HG02981 (cell line): Measurements from ENCODE around the gene DDX39B.
"Not testable (repeated sequence)": the region's sequence is repeated elsewhere in the genome, so short reads cannot be mapped to it uniquely, and the experiment has no call there.

ENCODE experiments used
- ATAC-seq: cut with Tn5 transposase; IDR thresholded peaks from one replicate; pipeline ENCODE4 v1.9.1; 2021; ENCODE audit warnings: mild to moderate bottlenecking, moderate library complexity; ENCODE audit not compliant: unreplicated experiment

The DDX39B gene

DNA sequence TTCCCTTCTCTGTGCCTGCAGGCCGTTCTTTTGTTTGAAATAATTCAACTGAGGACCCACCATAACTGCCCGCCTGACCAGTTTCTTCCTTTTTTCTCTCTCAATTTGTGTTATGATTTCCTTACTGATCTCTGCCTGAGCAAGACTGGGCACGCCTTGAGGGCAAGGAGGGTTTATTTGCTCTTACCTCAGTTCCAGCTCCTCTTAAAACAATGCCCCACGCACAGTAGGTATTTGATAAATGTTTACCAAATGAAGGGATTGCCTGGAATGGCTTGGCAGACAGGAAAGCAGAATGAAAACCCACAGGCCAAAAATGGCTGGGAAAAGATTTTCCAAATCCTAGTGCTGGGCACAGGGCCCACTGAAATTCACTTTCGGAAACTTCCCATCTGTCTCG is 54.1 kb downstream of the DDX39B start:
- not testable (repeated sequence) for ATAC-seq

DNA sequence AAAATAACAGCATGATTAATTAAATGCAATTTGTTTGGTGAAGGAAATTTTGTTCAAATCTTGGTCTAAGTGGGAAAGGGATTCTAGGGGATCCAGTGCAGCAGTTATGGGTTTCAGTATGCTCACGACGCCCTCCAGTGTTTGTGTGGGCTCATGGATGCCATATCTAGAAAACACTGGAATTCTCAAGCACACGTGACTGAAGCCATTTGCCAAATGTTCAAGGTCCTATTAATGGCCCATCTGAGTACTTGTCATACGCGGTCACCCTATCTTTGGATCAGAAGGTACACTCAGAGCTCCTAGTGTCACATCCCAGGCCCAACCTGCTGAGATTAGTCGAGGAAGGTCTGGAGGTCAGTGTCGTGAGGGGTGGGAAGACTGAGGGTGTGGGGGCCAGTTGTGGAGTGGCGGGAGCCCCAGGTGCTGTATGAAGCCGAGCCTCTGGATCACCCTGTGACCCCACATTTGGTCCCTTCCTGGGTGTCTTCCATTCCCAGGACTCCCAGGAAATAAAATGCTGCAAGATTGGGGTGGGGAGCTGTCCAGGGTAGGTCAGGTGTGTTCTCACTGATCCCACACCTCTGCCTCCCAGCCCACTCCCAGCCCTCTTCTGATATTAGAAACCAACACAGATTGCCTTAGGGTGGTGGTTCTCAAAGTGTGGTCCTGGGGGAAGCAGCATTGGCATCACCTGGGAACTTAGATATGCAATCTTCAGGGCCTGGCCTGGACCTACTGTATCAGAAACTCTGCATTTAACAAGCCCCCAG is 55.6 kb downstream of the DDX39B start:
- not testable (repeated sequence) for ATAC-seq

DNA sequence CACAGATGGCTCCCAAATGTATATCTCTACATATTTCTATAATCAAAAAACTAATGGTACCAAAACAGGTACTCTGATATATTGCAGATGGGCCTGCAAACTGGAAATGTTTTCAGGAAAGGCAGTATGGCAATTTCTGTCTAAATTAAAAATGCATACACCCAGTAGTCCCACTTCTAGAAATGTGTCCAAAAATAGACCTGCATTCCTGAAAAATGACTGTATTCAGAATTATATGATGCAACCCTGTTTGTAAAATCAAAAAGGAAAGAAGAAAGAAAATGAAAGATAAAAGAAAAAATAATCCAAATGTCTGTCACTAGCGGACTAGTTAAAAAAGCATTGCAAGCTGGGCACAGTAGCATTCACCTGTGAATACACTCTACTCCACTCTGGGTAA is 56.7 kb downstream of the DDX39B start:
- ATAC-seq, result no peak

DNA sequence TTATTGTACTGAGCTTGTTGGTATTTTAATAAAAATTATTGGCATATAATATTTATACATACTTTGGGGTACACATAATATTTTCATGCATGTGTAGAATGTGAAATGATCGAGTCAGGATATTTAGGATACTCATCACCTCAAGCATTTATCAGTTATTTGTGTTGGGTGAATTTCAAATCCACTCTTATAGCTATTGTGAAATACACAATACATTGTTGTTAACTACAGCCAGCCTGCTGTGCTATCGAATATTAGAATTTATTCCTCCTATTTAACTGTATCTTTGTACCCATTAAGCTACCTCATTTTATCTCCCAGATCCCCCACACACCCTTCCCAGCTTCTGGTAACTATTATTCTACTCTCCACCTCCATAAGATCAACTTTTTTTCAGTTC is 58.4 kb downstream of the DDX39B start:
- ATAC-seq, result no peak

DNA sequence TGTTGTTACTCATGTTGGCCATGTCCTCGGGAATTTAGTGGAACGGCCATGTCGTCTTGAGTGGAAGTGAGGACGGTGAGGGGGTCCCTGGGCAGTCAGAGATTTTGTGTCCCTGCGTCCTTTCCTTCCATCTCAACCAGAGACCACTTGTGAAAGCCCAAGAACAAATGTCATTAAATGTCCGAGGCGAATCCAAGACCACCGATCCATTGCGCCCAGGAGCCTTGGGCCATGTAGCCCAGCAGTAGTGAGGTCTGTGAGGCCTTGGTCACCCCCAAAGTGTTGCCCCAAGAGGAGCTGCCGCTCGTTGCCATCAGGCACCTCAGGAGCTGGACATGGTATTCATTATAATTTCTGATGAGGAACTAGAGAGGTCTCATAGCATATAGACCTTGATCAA is 61.2 kb downstream of the DDX39B start:
- no peak for ATAC-seq
